Karpas-422 (cell line): ENCODE measurements around the gene SYT8. TPM values are rescaled to one million over a fixed set of nuclear protein-coding genes. Genes with fewer than 3 reads are reported as not detected.

Source experiments
- DNase-seq: peaks from one replicate; pipeline ENCODE4 v3.0.0-alpha.2; 2015
- H2AFZ ChIP-seq: fragments of 200-600 bp; sonication (generic); 2 replicates; pipeline ENCODE4 v1.6.1; 2014; ENCODE audit warnings: antibody characterized with exemption, low read length, mixed read lengths
- H3K27ac ChIP-seq: fragments of 200-600 bp; sonication (generic); 2 replicates; pipeline ENCODE4 v1.5.1; 2014; ENCODE audit warnings: mild to moderate bottlenecking, low read length, moderate library complexity
- H3K27me3 ChIP-seq: fragments of 200-600 bp; sonication (generic); 2 replicates; pipeline ENCODE4 v1.6.1; 2014; ENCODE audit warnings: low read length, mixed read lengths
- H3K36me3 ChIP-seq: fragments of 200-600 bp; sonication (generic); 2 replicates; pipeline ENCODE4 v1.6.1; 2014; ENCODE audit warnings: low read length, mixed read lengths; ENCODE audit not compliant: insufficient read depth
- H3K4me1 ChIP-seq: fragments of 200-600 bp; sonication (generic); 2 replicates; pipeline ENCODE4 v1.6.1; 2014; ENCODE audit warnings: mild to moderate bottlenecking, low read length, mixed read lengths
- H3K4me2 ChIP-seq: fragments of 200-600 bp; sonication (generic); 2 replicates; pipeline ENCODE4 v1.6.1; 2014; ENCODE audit warnings: low read length, low read depth, mild to moderate bottlenecking; ENCODE audit not compliant: poor library complexity, severe bottlenecking
- H3K4me3 ChIP-seq: fragments of 200-600 bp; sonication (generic); 2 replicates; pipeline ENCODE4 v1.5.1; 2014; ENCODE audit warnings: mild to moderate bottlenecking, antibody characterized with exemption, low read length, mixed read lengths
- H3K79me2 ChIP-seq: fragments of 200-600 bp; sonication (generic); 2 replicates; pipeline ENCODE4 v1.6.1; 2014; ENCODE audit warnings: mild to moderate bottlenecking, low read length, mixed read lengths
- H3K9ac ChIP-seq: fragments of 200-600 bp; sonication (generic); 2 replicates; pipeline ENCODE4 v1.6.0; 2014; ENCODE audit warnings: low read length
- H3K9me2 ChIP-seq: fragments of 200-600 bp; sonication (generic), shearing (Covaris generic); replicated peaks from 2 replicates; pipeline ENCODE4 v1.6.0; 2014; ENCODE audit warnings: mild to moderate bottlenecking, low read length, moderate library complexity; ENCODE audit not compliant: insufficient read depth
- H3K9me3 ChIP-seq: fragments of 300-700, 200-600 bp; sonication (generic); 2 replicates; pipeline ENCODE4 v1.6.1; 2014; ENCODE audit warnings: low read length, mixed read lengths
- H4K20me1 ChIP-seq: fragments of 200-600 bp; sonication (generic); 2 replicates; pipeline ENCODE4 v1.6.1; 2014; ENCODE audit warnings: mild to moderate bottlenecking, antibody characterized with exemption, low read length, low read depth; ENCODE audit not compliant: insufficient read depth
- total RNA-seq: library from RNA; depleted of rRNA; stranded (reverse); fragments of >200 nt; shearing (Covaris generic); gene quantifications from 2 replicates; pipeline ENCODE4 v1.2.3, GENCODE V29; 2014; ENCODE audit warnings: low replicate concordance; rRNA removed

Gene SYT8, protein sequence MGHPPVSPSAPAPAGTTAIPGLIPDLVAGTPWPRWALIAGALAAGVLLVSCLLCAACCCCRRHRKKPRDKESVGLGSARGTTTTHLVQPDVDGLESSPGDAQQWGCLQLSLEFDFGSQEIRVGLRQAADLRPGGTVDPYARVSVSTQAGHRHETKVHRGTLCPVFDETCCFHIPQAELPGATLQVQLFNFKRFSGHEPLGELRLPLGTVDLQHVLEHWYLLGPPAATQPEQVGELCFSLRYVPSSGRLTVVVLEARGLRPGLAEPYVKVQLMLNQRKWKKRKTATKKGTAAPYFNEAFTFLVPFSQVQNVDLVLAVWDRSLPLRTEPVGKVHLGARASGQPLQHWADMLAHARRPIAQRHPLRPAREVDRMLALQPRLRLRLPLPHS
- 0.29 TPM in 1 of 2 replicates, not detected in the other for total RNA-seq

DNA sequence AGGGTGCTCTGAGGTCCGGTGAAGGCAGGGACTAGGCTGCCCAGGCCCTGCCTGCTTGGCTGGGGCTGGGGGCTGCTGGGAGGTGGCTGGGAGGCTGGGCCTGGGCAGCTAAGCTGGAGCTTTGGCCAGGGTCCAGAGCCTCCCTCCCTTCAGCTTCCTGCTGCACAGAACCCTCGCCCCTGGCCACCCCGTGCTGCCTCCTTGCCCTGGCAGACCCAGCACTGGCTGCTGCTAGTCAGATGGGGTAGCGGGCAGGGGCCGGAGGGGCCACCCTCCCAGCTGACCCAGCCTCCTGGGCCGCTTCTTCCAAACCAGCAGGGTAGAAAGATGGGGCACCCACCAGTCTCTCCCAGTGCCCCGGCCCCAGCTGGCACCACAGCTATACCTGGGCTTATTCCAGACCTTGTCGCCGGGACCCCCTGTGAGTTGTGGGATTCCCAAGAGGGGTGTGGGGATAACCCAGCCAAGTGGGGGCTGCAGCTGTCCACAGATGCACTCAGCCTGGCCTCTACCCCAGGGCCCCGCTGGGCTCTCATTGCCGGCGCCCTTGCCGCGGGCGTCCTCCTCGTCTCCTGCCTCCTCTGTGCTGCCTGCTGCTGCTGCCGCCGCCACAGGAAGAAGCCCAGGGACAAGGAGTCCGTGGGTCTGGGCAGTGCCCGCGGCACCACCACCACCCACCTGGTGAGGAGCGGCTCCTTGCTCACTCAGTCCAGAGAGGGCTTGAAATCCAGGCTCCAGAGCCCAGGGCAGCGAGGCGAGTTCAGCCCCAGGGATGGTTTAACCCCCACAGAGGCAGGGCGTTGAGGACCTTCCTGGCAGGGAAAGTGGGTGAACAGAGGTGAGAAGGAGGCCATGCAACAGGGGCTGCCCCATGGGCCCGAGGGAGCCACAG lies at the start of gene SYT8:
Gene SYT8 (plus strand): TSS at position 212 of the 892 bp plus-strand sequence. CDS start 116 bp downstream, at position 328.
- H3K4me2 ChIP-seq = no peak within 1 kb of the TSS
- no peak within 1 kb of the TSS for H2AFZ ChIP-seq
- H3K9me2 ChIP-seq = no peaks in the 10 kb centered on the region
- no peak for DNase-seq
- no peak within 1 kb of the TSS for H3K4me3 ChIP-seq
- H3K27me3 ChIP-seq = no peaks in the 10 kb centered on the region
- H3K79me2 ChIP-seq = no peaks in the 10 kb centered on the region
- H3K9ac ChIP-seq = no peak within 1 kb of the TSS
- H3K9me3 ChIP-seq = no peaks in the 10 kb centered on the region
- no peak within 1 kb of the TSS for H3K27ac ChIP-seq
- H4K20me1 ChIP-seq = no peaks in the 10 kb centered on the region; the same call in 1 of the 2 replicates
- H3K36me3 ChIP-seq = no peaks in the 10 kb centered on the region
- peaks cover 22% of the 10 kb centered on the region for H3K4me1 ChIP-seq

DNA sequence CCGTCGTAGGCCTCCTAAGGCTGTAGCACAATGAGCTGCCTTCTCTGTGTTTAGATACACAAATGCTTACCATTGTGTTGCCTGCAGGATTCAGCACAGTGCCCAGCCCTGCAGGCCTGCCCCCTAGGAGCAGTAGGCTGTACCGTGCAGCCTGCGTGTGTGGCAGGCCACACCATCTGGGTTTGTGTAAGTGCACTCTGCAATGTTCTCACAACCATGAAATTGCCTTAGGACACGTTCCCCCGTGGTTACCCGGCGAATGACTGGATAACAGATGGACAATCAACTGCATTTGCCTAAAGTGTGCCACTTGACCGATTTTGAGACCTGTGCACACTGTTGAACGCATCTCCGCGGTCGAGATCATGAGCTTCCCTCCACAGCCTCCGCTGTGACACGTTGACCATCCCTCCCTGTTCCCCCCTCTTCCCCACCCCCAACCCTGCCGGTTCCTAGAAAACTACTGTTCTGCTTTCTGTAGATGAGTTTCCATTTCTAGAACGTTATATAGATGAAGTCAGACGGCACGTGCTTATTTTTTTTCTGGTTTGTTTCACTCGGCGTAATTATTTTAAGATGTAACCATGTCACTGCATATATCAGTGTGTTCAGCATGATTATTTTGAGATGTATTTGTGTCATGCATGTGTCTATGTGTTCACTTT lies 48.9 kb upstream of the SYT8 start:
- H3K27me3 ChIP-seq = no peaks in the 10 kb centered on the region
- H3K4me1 ChIP-seq = no peaks in the 10 kb centered on the region
- no peak overlapping the region for H3K9ac ChIP-seq
- H4K20me1 ChIP-seq = no peaks in the 10 kb centered on the region
- H3K36me3 ChIP-seq = no peaks in the 10 kb centered on the region
- no peaks in the 10 kb centered on the region for H3K79me2 ChIP-seq
- H3K4me3 ChIP-seq = no peak overlapping the region
- H2AFZ ChIP-seq = no peak overlapping the region
- H3K9me2 ChIP-seq = no peaks in the 10 kb centered on the region
- H3K4me2 ChIP-seq = no peak overlapping the region
- no peak for DNase-seq
- H3K27ac ChIP-seq = no peak overlapping the region
- no peaks in the 10 kb centered on the region for H3K9me3 ChIP-seq

- Histone ChIP-seq H3K9ac (no peak overlapping the region), H3K4me3 (no peak overlapping the region), H3K36me3 (no peaks in the 10 kb centered on the region), H3K79me2 (no peaks in the 10 kb centered on the region), H2AFZ (no peak overlapping the region), H4K20me1 (no peaks in the 10 kb centered on the region), H3K27me3 (no peaks in the 10 kb centered on the region), H3K27ac (no peak overlapping the region), H3K9me3 (no peaks in the 10 kb centered on the region), H3K9me2 (no peaks in the 10 kb centered on the region), H3K4me2 (no peak overlapping the region), H3K4me1 (no peaks in the 10 kb centered on the region)
- no peak for DNase-seq
These were observed 48.3 kb upstream of the SYT8 start for GRCh38 chr11:1786466-1786865.

DNA sequence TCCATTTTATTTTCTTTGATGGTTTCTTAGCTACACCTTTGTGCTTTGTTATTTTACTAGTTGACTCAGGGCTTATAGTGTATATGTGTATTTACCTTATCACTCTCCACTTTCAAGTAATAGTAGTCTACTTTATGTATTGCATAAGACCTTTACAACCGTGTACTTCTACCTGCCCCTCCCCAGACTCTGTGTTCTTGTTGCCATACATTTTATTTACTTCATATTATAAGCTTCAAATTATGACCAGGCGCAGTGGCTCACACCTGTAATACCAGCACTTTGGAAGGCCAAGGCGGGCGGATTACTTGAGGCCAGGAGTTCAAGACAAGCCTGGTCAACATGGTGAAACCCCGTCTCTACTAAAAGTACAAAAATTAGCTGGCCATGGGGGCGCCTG lies 42.9 kb upstream of the SYT8 start:
- Histone ChIP-seq H4K20me1 (no peaks in the 10 kb centered on the region), H2AFZ (no peak overlapping the region), H3K79me2 (no peaks in the 10 kb centered on the region), H3K36me3 (no peaks in the 10 kb centered on the region), H3K4me2 (no peak overlapping the region), H3K9me2 (no peaks in the 10 kb centered on the region), H3K27me3 (no peaks in the 10 kb centered on the region), H3K9me3 (no peaks in the 10 kb centered on the region), H3K9ac (no peak overlapping the region), H3K4me3 (no peak overlapping the region), H3K4me1 (no peaks in the 10 kb centered on the region), H3K27ac (no peak overlapping the region)
- no peak for DNase-seq

DNA sequence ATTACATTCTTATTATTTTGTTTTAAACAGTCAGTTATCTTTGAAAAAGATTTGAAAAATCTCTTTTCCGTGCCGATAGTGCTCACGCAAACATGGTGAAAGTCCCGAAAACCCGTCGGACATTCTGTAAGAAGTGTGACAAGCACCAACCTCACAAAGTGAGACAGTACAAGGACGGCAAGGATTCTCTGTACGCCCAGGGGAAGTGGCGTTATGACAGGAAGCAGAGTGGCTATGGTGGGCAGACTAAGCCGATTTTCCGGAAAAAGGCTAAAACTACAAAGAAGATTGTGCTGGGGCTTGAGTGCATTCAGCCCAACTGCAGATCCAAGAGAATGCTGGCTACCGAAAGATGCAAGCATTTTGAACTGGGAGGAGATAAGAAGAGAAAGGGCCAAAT lies 42.3 kb upstream of the SYT8 start:
- Histone ChIP-seq H2AFZ (no peak overlapping the region), H3K4me2 (no peak overlapping the region), H4K20me1 (no peaks in the 10 kb centered on the region), H3K27me3 (no peaks in the 10 kb centered on the region), H3K9me2 (no peaks in the 10 kb centered on the region), H3K9ac (no peak overlapping the region), H3K36me3 (no peaks in the 10 kb centered on the region), H3K27ac (no peak overlapping the region), H3K9me3 (no peaks in the 10 kb centered on the region), H3K4me3 (no peak overlapping the region), H3K4me1 (no peaks in the 10 kb centered on the region), H3K79me2 (no peaks in the 10 kb centered on the region)
- DNase-seq = no peak

DNA sequence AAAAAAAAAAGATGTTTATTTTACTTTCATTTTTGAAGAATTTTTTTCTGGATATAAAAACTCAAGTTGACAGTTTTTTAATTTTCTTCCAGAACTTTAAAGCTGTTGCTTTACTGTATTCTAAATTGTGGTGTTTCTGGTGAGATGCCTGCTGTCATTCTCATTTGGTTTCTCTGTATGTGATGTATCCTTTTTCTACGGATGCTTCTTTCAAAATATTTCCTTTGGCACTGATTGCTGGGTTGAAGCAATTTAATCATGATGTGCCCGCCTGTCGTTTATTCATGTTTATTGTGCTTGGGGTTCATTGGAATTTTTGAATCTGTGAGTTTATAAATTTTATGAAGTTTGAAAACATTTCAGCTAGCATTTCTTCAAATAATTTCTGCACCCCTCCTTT lies 41.7 kb upstream of the SYT8 start:
- no peak overlapping the region for H3K4me2 ChIP-seq
- no peaks in the 10 kb centered on the region for H3K9me3 ChIP-seq
- no peak for DNase-seq
- no peaks in the 10 kb centered on the region for H3K4me1 ChIP-seq
- H3K79me2 ChIP-seq = no peaks in the 10 kb centered on the region
- H3K36me3 ChIP-seq = no peaks in the 10 kb centered on the region
- no peak overlapping the region for H3K27ac ChIP-seq
- H2AFZ ChIP-seq = no peak overlapping the region
- no peak overlapping the region for H3K9ac ChIP-seq
- no peaks in the 10 kb centered on the region for H3K9me2 ChIP-seq
- H3K4me3 ChIP-seq = no peak overlapping the region
- H3K27me3 ChIP-seq = no peaks in the 10 kb centered on the region
- H4K20me1 ChIP-seq = no peaks in the 10 kb centered on the region

DNA sequence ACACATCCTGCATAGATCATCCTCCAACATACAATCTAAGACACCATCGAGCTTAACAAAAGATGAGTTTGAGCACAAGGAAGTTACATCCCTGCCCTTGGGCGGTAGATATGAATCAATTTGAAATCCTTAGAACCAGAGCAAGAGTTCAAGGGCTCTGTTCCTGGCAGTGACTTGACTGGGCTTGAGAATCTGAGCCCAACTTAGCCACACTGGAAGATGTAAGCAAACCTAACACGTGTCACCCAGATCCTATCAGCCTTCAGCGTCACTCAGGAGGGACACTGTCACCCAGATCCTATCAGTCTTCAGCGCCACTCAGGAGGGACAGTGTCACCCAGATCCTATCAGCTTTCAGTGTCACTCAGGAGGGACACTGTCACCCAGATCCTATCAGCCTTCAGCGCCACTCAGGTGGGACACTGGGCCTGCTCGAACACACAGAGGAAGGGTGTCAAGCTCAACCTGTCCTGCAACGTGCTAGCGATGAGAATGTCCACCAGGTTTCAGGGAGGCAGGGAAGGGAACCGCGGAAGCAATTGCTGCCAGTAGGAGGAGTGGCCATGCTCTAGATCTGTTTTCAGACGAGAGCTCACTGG lies 38.3 kb upstream of the SYT8 start:
- H3K79me2 ChIP-seq = no peaks in the 10 kb centered on the region
- H3K9me2 ChIP-seq = no peaks in the 10 kb centered on the region
- H4K20me1 ChIP-seq = no peaks in the 10 kb centered on the region
- H3K36me3 ChIP-seq = no peaks in the 10 kb centered on the region
- no peaks in the 10 kb centered on the region for H3K27me3 ChIP-seq
- no peak overlapping the region for H3K27ac ChIP-seq
- no peak overlapping the region for H3K4me3 ChIP-seq
- no peak overlapping the region for H3K9ac ChIP-seq
- H3K4me1 ChIP-seq = no peaks in the 10 kb centered on the region
- DNase-seq = no peak
- no peak overlapping the region for H3K4me2 ChIP-seq
- no peak overlapping the region for H2AFZ ChIP-seq
- H3K9me3 ChIP-seq = no peaks in the 10 kb centered on the region
